ENCODE results near the gene TOX3.

TOX3 gene

DNA sequence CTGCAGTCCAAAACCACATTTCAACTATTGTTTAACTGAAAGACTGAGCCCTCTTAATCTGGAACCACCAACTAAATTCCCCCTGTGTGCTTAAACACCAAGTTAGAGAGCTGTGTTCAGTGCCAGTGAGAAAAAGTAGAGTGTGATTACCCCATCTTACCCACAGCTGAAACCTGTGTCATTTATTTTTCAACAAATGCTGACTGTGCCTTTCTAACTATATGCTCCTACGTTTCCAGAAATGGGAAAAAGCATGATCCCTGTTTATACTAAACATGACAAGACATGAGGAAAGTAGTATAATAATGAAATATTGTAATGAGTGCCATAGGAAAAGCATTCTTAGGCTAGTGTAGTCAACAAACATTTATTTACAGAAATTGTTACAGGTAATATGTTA is 7.4 kb upstream of the TOX3 start:
- H3K27me3 ChIP-seq: peaks cover 17% of the 10 kb centered on the region
- no peak overlapping the region for H3K27ac ChIP-seq
- H3K36me3 ChIP-seq: no peaks in the 10 kb centered on the region
- H3K4me1 ChIP-seq (ENCODE audit: control insufficient read depth in 1 of 2, insufficient read depth in 1 of 2, low read depth in 1 of 2, low read length in 1 of 2): no peaks in the 10 kb centered on the region
- no peak overlapping the region for H3K4me3 ChIP-seq (ENCODE audit: low read depth in 1 of 2, low read length in 1 of 2)
- H3K9me3 ChIP-seq: no peaks in the 10 kb centered on the region
- TF ChIP-seq CTCF (IDR thresholded peaks at IDR 0.05): no peak

DNA sequence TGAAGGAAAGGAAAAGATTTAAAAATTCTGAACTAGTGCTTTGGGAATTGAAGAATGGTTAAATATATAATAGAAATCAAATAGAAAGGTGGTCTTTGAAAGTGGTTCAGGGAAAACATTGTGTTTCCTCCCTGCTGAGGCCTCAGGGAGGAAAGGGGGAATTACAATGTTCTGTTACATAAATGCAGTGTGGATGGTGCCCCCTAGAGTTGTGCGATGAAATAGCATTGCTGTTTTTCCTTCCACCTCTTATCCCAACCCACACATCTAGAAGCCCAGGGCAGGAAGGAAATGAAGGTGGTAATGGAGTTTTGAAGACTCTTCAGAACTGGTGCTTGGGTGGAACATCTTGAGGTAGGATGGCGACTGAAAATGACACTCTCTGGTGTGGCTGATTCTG is 6.4 kb upstream of the TOX3 start:
- H3K27me3 ChIP-seq: peaks cover 27% of the 10 kb centered on the region
- H3K36me3 ChIP-seq: no peaks in the 10 kb centered on the region
- H3K9me3 ChIP-seq: no peaks in the 10 kb centered on the region
- no peak for TF ChIP-seq CTCF (IDR thresholded peaks at IDR 0.05)
- H3K4me3 ChIP-seq (ENCODE audit: low read depth in 1 of 2, low read length in 1 of 2): no peak overlapping the region
- H3K4me1 ChIP-seq (ENCODE audit: control insufficient read depth in 1 of 2, insufficient read depth in 1 of 2, low read depth in 1 of 2, low read length in 1 of 2): no peaks in the 10 kb centered on the region
- H3K27ac ChIP-seq: no peak overlapping the region

DNA sequence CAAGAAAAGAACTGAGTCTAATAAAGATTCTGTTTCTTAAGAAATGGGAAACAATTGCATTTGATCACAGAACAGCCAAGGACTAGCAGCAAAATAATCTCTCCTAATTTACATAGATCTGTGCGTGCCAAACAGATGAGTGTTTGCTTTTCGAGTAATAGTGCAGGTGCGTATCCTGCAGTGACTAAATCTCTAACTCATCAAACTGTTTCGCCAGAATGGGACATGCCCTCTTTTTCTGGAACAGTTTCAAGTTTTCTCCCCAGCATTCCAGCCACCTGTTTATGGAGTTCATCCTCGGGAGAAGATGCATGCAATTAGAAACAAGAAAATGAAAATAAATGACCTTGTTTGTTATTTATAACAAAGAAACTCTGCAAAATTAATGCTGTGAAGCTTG is 5.7 kb upstream of the TOX3 start:
- Histone ChIP-seq H3K27ac (no peak overlapping the region), H3K27me3 (peaks cover 33% of the 10 kb centered on the region), H3K9me3 (no peaks in the 10 kb centered on the region), H3K4me1 (ENCODE audit: control insufficient read depth in 1 of 2, insufficient read depth in 1 of 2, low read depth in 1 of 2, low read length in 1 of 2) (no peaks in the 10 kb centered on the region), H3K36me3 (no peaks in the 10 kb centered on the region), H3K4me3 (ENCODE audit: low read depth in 1 of 2, low read length in 1 of 2) (no peak overlapping the region)
- no peak for TF ChIP-seq CTCF (IDR thresholded peaks at IDR 0.05)

DNA sequence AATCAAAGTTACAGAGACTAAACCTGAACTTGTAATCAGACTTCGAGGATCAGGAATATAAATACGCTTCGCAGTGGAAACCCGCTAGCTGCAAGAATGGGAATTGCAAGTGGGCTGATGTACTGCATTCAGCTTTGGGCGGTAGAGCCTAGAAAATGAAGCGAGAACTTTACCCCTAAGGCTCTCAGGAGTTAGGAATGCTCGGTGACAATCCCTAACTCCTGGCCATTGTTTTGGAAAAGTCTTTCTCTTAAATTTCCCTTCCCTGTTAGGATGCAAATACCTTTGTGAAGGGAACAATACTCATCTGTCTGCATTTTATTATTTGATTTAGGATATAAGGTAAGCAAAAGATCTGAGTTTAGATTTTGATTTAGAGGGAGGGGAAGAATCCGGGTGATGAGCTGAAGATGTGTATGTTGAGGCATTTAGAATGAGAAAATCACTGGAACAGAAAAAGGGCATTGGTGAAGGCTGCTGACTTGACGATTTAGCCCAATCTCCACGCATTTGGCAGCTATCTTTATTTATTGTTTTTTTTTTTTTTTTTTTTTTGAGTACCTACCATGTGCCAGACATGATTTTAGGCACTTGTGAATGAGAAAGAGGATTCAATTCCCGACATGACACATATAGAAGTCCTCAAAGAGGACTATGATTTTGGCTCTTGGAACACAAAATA is 2.2 kb upstream of the TOX3 start:
- no peaks in the 10 kb centered on the region for H3K36me3 ChIP-seq
- H3K4me1 ChIP-seq (ENCODE audit: control insufficient read depth in 1 of 2, insufficient read depth in 1 of 2, low read depth in 1 of 2, low read length in 1 of 2): no peaks in the 10 kb centered on the region
- H3K27ac ChIP-seq: no peak overlapping the region
- peaks cover 68% of the 10 kb centered on the region for H3K27me3 ChIP-seq
- no peaks in the 10 kb centered on the region for H3K9me3 ChIP-seq
- TF ChIP-seq CTCF (IDR thresholded peaks at IDR 0.05): no peak
- no peak overlapping the region for H3K4me3 ChIP-seq (ENCODE audit: low read depth in 1 of 2, low read length in 1 of 2)

DNA sequence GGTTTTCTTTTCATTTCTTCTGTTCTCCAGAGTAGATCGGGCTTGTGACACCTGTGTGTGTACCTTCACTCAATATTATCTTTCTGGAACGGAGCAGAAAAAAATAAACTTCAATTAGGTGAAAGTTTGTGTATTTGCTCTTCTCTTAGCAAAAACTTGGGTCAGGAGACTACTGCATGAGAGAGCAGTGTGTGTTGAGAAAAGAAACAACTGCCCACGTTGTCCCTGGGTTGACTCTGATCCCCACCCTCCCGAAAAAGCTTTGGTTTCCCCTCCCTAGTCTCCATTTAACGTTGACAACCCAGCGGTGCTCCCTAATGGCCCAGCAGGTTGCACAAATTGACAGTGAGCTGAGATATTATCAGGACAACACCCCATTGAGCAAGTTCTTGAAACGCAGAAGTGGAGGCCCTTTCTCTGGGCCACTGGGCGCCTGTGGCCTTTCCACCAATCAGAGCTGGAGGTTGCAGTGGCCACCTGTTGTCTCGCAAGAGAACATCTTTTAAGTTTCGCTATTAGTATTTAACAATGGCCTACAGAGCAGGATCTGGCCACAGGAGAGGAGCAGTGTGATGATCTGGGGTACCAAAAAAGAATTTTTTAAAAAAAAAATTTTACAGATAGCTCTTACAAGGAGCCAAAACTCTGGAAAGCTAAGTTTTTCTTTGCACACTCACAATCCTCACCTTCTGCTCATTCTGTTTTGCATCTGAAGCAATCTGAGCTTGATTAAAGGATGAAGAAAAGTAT is 1.5 kb upstream of the TOX3 start:
- Histone ChIP-seq H3K4me3 (ENCODE audit: low read depth in 1 of 2, low read length in 1 of 2) (no peak overlapping the region), H3K27ac (no peak overlapping the region), H3K36me3 (no peaks in the 10 kb centered on the region), H3K9me3 (no peaks in the 10 kb centered on the region), H3K4me1 (ENCODE audit: control insufficient read depth in 1 of 2, insufficient read depth in 1 of 2, low read depth in 1 of 2, low read length in 1 of 2) (no peaks in the 10 kb centered on the region), H3K27me3 (peaks cover 75% of the 10 kb centered on the region)
- no peak for TF ChIP-seq CTCF (IDR thresholded peaks at IDR 0.05)
